ENCODE results near the gene GPD2.

DNA sequence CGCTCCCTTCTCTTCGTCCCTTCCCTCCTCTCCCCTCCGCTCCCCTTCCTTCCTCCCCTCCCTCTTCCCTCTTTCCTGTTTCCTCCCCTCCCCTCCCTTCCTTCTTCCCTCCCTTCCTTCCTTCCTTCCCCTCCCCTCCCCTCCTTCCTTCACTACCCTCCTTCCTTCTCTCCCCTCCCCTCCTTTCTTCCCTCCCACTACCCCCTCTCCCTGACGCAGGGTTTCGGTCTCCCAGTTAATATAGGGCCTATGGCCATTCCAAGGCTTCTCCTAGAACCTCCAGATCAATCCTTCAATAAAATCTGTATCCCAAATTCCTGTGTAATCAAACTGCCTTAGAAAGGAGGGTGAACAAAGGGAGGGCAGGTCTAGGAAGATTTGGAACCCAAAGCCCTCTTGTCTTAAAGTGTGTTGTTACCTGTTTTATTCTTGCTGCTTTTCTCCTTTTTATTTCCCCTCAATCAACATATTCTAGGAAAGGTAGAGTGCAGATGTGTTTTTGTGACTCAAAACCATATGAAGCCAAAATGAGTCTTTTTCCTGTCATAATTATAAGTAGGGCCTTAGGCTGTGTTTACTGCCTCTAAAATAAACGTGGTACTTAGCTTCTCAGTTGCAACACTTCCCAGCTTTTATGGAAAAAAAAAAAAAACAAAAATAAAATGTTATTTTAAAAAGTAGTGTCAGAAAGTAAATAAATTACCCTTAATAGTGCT lies 53.7 kb downstream of the GPD2 start:
- TF ChIP-seq, protein P1, sequence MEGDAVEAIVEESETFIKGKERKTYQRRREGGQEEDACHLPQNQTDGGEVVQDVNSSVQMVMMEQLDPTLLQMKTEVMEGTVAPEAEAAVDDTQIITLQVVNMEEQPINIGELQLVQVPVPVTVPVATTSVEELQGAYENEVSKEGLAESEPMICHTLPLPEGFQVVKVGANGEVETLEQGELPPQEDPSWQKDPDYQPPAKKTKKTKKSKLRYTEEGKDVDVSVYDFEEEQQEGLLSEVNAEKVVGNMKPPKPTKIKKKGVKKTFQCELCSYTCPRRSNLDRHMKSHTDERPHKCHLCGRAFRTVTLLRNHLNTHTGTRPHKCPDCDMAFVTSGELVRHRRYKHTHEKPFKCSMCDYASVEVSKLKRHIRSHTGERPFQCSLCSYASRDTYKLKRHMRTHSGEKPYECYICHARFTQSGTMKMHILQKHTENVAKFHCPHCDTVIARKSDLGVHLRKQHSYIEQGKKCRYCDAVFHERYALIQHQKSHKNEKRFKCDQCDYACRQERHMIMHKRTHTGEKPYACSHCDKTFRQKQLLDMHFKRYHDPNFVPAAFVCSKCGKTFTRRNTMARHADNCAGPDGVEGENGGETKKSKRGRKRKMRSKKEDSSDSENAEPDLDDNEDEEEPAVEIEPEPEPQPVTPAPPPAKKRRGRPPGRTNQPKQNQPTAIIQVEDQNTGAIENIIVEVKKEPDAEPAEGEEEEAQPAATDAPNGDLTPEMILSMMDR (IDR thresholded peaks at IDR 0.05; ENCODE audit: poor library complexity, severe bottlenecking), result no peak
- TF ChIP-seq MXI1 (conservative IDR thresholded peaks at IDR 0.05; ENCODE audit: poor library complexity, severe bottlenecking) (no peak), SMC3 (conservative IDR thresholded peaks at IDR 0.05; ENCODE audit: poor library complexity) (no peak), RAD21 (conservative IDR thresholded peaks at IDR 0.05) (no peak), EZH2 (IDR thresholded peaks at IDR 0.05; ENCODE audit: borderline replicate concordance, insufficient read depth, low read length, poor library complexity, severe bottlenecking) (no peak), EP300 (conservative IDR thresholded peaks at IDR 0.05; ENCODE audit: poor library complexity, severe bottlenecking) (no peak), TAF1 (IDR thresholded peaks at IDR 0.05; ENCODE audit: low read depth) (no peak), POLR2AphosphoS5 (IDR thresholded peaks at IDR 0.05) (no peak)
- TF ChIP-seq, protein P2, sequence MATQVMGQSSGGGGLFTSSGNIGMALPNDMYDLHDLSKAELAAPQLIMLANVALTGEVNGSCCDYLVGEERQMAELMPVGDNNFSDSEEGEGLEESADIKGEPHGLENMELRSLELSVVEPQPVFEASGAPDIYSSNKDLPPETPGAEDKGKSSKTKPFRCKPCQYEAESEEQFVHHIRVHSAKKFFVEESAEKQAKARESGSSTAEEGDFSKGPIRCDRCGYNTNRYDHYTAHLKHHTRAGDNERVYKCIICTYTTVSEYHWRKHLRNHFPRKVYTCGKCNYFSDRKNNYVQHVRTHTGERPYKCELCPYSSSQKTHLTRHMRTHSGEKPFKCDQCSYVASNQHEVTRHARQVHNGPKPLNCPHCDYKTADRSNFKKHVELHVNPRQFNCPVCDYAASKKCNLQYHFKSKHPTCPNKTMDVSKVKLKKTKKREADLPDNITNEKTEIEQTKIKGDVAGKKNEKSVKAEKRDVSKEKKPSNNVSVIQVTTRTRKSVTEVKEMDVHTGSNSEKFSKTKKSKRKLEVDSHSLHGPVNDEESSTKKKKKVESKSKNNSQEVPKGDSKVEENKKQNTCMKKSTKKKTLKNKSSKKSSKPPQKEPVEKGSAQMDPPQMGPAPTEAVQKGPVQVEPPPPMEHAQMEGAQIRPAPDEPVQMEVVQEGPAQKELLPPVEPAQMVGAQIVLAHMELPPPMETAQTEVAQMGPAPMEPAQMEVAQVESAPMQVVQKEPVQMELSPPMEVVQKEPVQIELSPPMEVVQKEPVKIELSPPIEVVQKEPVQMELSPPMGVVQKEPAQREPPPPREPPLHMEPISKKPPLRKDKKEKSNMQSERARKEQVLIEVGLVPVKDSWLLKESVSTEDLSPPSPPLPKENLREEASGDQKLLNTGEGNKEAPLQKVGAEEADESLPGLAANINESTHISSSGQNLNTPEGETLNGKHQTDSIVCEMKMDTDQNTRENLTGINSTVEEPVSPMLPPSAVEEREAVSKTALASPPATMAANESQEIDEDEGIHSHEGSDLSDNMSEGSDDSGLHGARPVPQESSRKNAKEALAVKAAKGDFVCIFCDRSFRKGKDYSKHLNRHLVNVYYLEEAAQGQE (IDR thresholded peaks at IDR 0.05; ENCODE audit: borderline replicate concordance), result no peak
